HG02943 (cell line): ENCODE results near the gene AP1G2.

Experiments
- ATAC-seq: cut with Tn5 transposase; IDR thresholded peaks from one replicate; pipeline ENCODE4 v1.9.1; 2021; ENCODE audit warnings: mild to moderate bottlenecking, low read depth, moderate library complexity; ENCODE audit not compliant: unreplicated experiment

Gene AP1G2

DNA sequence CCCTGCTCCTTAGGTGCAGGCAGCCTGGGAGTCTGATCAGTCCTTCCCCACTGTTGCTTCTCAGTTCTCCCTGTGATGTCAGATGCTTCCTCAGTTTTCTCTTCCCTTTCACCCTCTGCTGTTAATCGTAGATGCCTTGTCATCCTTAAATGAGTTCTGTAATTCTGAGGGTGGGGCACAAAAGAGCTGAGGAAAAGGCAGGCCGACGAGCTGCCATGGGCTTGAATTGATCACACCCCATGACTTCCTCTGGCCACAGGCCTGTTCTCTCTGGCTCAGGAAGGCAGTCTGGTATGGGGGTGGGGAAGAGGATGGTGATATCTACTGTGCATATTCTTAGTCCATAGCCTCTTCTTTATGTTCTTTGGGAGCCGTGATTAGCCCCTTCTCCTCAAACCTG lies 5.2 kb upstream of the AP1G2 start:
- ATAC-seq, result no peak

DNA sequence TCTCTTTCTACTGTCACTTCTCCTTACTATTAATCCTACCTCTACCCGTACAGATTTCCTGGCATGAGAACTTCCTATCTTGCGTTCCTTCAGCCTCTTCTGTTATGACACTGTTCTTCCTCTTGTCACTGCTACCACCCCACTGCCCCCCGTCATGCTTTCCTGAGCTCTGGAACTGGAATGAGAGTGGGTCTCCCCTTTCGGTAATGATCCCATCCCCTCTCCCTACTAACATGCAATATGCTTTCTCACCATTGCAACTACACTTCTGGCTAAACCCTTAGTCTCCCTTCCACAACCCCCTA lies 4.9 kb upstream of the AP1G2 start:
- no peak for ATAC-seq

DNA sequence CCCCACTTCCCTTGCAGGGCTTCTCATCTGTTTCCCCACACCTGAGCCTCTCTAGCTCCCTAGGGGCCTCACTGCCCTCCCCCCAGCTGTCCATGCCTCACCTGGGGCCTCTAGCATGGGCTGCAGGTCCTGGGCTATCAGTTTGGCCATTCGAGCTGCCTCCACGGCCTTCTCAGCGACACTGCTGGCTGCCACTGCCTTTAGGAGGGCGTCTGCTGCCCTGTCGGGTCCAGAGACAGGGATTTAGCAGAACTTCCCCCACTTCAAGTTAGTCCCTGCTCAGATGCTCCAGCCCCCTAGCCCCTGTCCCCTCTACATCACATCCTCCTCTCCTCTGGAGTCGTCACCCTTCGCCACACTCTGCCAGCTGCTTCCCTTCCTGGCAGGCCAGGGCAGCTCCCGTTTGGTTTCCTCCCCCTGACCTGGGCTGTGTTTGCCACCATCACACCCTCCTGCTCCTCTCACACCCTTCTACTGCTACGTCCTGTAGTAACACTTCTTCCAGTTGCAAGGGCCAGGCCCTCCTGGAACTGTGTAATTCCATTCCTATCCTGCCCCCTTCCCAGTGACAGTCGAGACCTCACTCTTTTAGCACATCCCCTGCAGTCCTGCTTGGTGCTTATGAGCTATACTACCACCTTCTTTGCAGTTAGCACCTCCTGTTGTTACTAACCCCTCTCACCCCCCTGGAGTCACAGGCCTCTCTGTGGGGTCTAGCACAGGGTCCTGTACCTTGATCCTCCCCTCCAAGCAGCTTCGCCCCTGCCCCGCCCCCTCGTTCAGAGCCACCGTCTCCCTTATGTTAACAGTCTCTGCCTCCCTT lies 4.3 kb upstream of the AP1G2 start:
- no peak for ATAC-seq

DNA sequence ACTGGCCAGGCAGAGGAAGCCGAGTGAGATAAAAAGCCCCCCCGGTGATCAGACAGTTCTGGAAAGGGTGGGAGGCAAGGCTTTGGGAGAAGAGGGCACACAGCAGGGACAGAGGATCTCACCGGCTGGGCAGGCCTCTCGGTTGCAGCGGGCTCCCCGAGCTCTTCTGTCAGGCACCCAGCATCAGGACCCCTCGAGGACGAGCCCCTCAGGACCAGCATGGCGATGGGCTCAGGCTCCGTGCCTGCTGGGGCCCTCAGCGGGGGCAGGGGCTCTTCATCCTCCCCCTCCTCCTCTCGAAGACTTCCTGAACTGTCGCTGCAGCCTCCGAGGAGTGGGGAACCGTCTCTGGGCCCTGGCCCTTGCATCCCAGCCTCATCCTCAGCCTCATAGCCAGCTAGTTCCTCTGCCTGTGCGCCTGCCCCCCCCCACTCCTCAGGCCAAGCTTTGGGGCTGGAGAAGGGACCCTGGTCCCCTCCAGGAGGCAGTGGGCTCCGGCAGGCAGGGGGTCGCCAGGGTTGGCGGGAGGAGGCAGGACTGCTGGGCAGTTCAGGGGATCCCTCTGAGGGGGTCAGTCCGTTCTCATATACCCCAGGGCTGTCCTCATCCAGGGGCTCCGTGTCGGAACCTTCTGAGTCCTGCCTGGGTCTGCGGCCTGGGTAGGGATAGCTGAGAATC lies 3.4 kb upstream of the AP1G2 start:
- no peak for ATAC-seq

DNA sequence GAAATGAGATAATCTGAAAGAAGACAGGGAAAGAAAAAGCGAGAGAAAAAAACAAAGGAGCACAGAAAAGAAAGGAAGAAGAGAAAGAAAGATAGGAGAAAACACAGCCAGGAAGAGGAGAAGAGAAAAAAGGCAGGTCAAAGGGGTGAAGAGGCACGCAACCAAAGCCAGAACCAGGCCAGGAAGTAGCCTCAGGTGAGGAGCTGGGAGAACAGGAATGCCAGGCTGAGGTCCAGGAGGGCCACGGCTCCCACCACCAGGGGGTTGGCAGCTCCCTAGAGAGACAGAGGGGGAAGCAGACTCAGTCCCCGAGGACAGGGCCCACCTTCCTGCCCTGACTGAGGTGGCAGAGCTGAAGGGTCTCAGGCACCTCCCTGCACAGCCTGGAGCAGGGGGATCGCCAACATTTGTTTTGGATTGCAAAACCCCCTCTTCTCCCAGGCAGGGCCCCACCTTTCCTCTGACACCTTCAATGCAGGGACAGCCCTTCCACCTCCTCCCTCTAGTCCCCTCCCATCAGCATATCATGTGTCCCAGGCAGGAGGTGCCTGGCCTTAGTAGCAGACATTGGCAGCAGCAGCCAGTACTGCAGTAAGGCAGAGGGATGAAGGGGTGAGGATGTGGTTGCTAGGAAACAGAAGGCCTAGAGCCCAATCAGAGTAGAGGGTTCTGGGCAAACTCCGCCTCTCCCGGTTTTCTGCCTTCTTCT lies 2.0 kb upstream of the AP1G2 start:
- ATAC-seq, result no peak

DNA sequence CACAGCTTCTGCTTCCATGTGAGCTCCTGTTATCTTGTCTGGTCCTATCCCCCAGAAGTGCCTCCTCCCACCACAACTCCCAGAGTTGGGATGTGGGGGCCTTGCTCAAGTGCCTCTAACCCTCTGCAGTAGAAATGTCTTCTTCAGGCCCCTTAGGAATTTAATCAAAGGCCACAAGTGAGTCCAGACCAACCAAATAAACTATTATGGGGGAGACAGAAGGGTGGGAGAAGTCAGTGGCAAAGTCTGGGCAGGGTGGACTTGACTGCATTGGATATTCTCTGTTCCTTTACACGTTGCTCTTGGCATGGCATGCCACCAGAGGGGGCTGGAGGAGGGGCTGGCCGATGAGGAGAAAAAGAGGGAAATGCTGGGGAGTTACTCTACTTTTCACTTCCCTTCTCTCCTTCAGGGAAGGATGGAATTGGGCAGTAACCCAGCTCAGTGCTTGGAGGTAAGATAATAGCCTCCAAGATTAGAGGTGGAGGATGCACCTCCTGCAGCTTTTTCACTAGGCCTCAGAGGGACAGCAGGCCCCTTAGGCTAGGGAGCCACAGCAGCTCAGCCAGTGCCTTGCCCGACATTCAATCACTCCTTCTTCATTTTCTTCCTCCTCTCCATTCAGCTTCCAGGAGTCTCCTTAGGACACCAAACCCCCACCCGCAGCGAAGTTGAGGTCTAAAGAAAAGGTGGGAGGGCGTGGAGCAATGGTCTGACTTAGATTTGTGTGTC lies 1.2 kb upstream of the AP1G2 start:
- no peak for ATAC-seq

DNA sequence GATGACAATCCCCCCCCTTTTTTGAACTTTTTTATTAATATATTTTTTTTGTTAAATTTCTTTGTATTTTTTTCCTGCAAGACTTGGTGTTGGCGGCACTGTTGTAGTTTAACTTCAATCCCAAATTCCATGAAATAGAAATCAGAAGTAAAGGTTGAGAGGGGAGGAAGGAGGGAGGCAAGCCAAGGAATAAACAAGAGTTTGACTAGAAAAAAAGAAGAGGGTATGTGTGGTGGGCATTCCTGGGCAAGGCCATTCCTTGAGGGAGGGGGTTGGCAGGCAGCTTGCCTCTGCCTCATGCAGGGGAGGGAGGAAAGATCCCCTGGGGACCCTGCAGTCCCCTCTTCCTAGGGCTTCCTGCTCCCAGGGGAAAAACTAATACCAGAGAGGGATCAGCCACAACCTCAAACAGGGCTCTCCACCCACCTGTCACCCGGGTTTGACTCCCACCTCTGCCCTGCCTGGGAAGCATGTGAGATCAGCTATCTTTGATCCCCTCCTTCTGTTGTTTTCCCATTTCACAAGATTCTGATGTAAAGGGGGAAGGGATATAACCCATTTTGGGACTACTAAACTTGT lies 519 bp upstream of the AP1G2 start:
- no peak for ATAC-seq

DNA sequence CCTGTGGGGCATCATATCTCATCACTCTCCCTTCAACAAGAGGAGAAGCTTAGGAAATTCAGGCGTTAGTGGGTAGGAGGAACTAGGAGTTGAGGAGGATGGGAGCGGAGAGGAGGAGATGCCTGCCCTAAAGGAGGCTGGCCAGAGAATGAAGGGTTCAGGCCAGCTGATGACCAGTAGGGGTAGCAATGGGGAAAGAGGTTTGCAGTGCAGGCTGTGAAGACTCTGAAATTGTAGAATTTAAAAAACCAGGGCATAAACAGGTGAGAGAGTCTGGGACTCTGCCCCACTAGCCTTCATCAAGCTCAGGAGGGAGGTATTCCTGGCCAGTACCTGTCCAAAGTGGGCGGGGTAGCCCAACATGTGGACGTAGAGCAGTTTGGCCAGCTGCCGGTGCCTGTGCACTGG lies 809 bp downstream of the AP1G2 start:
- ATAC-seq, result peak; percentile 10

DNA sequence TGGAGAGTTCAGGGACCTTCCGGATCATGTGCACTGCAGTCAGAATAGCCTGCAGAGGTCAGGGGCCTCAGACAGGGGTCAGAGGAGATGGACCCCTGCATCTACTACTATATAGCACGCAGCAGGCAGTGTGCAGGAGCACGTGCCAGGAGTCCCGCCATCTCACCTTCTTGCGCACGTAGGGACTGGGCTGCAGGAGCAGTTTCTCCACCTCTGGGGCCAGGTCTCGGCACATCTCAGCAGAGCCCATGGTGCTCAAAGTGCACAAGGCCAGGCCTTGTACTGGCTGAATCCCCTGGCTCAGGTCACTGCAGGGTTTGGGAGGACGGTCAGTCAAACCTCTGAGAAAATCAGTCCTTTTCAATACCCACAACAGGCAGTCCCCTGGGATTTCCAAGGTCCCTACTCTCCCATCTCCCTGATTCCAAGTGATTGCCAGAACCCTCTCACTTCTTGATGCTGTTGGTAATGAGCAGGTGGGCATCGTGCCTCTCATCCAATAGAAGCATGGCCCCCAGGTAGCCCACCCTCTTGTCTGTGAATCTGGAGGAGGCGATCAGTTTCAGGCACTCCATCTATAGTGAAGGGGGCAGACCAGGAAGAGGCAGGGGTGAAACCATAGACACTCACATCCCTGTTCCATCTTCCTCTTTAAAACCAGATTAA lies 1.3 kb downstream of the AP1G2 start:
- no peak for ATAC-seq

DNA sequence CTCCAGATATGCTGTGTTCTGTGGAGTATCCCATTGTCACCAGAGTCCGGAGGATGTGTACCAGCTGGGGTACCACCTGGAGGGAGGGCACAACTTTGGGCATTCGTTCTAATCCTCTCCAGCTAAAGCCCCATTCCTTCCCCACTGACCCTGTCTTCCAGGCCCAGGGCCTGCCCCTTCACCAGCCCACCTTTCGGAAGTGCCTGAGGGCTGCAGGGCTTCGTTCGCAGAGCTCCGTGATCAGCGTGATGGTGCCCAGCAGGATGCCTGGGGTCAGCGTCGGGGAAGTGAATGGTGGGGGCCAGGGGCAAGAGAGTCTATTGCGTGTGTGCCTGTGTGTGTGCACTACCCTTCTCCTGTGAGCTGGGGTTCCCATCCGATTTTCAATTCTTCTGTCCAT lies 2.0 kb downstream of the AP1G2 start:
- ATAC-seq, result no peak

DNA sequence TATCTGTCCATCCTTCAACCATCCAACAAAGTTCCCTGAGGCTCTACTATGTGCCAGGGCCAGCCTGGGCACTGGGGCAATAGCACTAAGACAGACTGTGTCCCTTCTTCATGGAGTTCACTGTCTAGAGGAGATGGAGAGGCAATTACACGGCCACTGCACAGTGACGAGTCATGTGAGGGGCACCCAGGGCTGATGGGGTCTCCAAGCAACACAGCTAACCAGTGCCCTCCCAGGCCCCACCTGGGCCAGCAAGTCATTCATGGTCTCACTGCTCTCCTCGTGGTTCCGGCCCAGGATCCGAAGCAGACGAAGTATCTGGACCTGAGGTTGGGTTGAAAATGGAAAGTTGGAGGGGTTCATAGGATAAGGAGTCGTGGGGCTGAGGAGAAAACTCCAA lies 2.7 kb downstream of the AP1G2 start:
- no peak for ATAC-seq

DNA sequence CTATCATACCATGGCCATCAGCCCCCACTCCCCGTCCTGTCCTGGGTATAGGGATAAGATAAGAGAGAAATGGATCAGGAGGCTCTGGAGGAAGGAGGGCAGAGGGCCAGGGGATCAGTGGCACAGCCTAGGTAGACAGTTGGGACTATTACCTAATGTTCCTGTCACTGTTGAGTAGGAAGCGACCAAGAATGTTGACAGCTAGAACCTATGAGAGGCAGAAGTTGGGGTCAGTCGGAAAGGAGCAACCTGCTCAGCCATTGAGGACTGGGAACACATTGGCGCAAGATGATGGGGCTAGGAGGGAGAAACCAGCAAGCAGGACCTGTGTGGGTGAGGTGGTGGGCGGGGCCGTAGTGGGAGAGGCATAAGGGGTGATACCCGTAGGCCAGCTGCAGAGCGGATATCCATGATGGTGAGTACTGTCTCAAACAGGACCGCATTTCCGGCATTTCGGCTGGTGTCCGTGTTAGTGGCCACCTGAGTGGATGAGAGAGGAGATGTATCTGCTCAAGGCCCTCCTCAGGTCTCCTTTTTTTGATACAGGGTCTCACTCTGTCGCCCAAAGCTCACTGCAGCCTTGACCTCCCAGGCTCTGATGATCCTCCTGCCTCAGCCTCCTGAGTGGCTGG lies 3.3 kb downstream of the AP1G2 start:
- no peak for ATAC-seq

DNA sequence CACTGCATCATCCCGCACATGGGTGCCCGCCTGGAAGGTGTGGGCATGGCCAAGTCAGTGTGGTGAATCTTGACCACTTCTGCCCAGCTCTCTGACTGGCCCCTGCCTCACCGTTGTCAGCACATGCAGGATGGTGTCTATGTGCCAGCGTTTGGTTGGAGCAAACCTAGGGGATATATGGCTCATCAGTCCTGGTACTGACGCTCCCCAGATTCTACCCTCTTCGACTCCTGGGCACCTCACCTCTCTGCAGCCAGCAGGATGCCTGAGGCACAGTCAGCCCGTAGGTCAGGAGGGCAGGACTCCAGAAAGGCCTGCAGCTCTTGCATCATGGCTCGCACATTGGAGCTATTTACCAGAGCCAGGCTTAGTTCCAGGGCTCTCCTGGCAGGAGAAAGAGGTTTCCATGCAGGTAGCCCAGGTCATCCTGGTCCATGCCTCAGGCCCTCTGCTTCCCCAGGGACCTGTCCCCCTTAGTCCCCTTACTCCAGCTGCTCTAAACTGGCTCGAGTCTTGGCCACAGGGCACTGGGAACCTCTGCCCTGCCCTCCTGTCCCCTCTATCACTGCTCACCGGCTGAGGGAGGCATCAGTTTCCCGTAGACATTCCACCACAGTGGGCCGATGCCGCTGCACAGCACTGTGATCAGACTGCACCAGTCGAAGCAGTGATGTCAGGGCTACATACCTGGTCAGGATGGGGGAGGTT lies 4.0 kb downstream of the AP1G2 start:
- ATAC-seq, result no peak

DNA sequence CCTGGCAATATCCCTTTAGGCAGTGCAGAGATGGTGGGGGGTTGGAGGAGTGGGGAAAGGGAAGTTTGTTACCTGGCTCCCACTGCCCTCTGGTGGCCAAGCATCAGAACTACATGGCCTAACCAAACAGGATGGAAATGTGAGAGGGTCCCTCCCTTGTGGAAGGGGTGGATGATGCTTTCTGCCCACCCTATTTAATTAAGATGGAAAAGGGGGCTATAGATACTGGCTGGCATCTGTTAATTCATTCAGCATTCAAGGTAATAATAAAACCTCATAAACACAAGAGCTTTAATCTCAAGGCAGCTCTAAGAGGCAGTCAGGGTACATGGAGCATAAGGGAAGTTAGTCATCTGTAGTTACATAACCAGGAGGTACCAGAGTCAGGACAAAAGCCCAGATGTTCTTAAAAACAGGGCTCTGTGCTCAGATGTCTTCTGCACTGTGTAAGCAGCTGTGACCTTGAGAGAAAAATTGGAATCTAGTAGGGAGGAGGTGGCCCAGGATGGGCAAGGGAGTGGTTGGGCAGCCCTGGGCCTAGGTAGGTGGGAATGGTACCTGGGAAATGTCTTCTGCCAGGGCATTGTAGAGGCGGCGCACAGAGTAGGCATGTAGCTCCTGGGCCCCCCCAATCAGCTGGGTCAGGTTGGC lies 4.6 kb downstream of the AP1G2 start:
- ATAC-seq, result no peak

DNA sequence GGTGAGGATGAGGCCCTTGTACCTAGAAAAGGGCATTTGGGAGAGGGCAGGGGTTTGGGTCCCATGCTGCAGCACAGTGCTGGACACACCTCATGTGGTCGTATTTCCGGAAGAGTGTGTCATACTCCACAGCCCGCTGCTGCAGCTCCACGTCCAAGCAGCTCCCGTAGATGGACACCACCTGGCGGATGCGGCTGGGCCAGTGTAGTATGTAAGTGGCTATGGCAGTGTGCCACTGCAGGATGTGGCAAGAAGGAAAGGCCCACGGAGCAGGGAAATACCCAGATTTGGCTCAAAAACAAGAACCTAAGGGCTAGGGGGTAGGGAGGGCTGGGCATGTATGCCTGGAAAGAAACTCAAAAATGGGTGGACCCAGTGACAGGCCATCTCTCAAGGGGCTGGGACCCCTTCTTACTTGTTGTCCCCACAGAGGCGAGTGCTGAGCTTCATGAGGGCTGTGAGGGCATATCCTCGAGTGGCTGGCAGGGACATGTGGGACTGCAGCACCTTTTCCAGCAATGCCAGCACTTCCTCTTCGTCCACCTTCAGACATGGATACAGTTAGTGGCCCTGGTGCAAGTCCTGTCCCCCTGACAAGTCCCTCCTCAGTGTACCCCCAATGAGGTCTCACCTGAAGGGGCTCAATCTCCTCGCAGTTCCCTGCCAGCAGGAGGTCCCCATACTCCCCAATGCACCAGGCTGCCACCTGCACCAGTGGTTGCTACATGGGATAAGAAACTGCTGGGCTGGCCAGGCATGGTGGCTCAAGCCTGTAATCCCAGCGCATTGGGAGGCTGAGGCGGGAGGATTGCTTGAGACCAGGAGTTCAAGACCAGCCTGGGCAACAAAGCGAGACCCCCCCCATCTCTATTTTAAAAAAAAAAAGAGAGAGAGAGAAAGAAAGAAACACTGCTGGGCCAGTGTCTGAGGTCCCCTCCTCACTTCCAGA lies 5.4 kb downstream of the AP1G2 start:
- ATAC-seq, result no peak

DNA sequence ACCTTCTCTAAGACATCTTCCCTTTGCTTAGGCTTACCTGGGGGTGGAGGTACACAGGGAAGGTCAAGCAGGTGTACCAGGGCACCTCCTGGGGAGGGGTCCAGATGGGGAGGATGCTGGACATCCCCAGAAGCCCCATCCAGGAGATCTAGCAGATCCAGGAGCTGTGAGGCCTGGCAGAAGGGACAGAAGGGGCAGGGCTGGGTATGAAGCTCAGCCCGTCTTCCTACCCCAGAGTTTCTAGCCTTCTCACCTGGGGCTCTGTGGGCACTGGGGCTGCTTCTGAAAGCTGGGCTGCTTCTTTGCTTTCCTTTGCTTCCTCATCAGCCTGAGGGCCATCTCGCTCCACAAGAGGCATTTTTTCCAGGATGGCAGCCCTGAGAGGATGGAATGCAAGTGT lies 6.3 kb downstream of the AP1G2 start:
- no peak for ATAC-seq

DNA sequence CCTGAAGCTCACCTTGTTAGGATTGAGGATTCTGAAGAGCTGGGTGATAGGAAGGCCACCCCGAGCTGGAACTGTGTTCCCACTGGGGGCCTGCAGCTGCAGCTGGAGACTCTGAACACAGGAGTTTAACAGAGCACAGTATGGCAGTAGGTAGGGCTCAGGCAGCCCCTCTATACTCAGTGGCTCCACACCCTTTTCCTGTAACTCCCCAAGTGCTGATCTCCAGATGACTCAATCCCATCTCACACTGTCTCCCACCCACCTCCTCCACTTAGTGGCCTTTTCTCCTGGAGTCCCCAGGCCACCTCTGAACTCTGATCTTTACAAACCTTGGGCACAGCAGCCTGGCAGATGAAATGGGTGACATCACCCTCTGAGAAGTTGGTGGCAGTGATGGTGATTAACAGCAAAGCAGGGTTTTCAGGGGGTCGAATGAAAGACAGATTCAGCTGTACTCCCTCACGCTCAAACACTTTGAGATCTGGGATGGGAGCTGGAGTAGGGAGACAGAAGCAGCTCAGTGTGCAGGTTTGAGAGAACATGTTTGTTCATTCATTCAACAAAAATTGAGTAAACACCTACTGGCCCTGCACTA lies 7.6 kb downstream of the AP1G2 start:
- ATAC-seq, result no peak
